ENCODE data around the gene SURF4.
A peak's percentile ranks its signal among the peaks of the same experiment; 100 is the strongest.

SURF4 gene

GRCh38 chr9:133369933-133370332 is 5.9 kb downstream of the SURF4 start:
- peak overlapping the region; percentile 98 for H3K27ac ChIP-seq
- TF ChIP-seq CTCF (conservative IDR thresholded peaks at IDR 0.05): no peak

GRCh38 chr9:133369422-133369821 is 6.4 kb downstream of the SURF4 start:
- TF ChIP-seq CTCF (conservative IDR thresholded peaks at IDR 0.05): no peak
- peak overlapping the region; percentile 98 for H3K27ac ChIP-seq

GRCh38 chr9:133368249-133368881 is 7.5 kb downstream of the SURF4 start:
- TF ChIP-seq CTCF (conservative IDR thresholded peaks at IDR 0.05): no peak
- H3K27ac ChIP-seq: peak overlapping the region; percentile 98

GRCh38 chr9:133367778-133368177 is 8.1 kb downstream of the SURF4 start:
- H3K27ac ChIP-seq: peak overlapping the region; percentile 98
- TF ChIP-seq CTCF (conservative IDR thresholded peaks at IDR 0.05): no peak

GRCh38 chr9:133367221-133367620 is 8.6 kb downstream of the SURF4 start:
- peak overlapping the region; percentile 98 for H3K27ac ChIP-seq
- no peak for TF ChIP-seq CTCF (conservative IDR thresholded peaks at IDR 0.05)

GRCh38 chr9:133366435-133366834 is 9.4 kb downstream of the SURF4 start:
- H3K27ac ChIP-seq: peak overlapping the region; percentile 98
- TF ChIP-seq CTCF (conservative IDR thresholded peaks at IDR 0.05): no peak

GRCh38 chr9:133362359-133363044 is 13.4 kb downstream of the SURF4 start:
- TF ChIP-seq CTCF (conservative IDR thresholded peaks at IDR 0.05): no peak
- peak overlapping the region; percentile 98 for H3K27ac ChIP-seq
